OCI-LY1 (cell line): ENCODE measurements around the gene CEMIP2.

Experiments
- H2AFZ ChIP-seq: fragments of 200-600 bp; sonication (generic), shearing (Covaris generic); 2 replicates; pipeline ENCODE4 v1.6.0; 2014; ENCODE audit warnings: antibody characterized with exemption, mild to moderate bottlenecking, low read length
- H3F3A ChIP-seq: fragments of 200-600 bp; sonication (generic), shearing (Covaris generic); 2 replicates; pipeline ENCODE4 v1.6.0; 2014; ENCODE audit warnings: mild to moderate bottlenecking, antibody characterized with exemption, low read length, moderate library complexity; ENCODE audit not compliant: insufficient read depth
- H3K27ac ChIP-seq: fragments of 200-600 bp; sonication (generic); 2 replicates; pipeline ENCODE4 v1.5.1; 2014; ENCODE audit warnings: low read length, mixed run types, mild to moderate bottlenecking, low read depth; ENCODE audit not compliant: poor library complexity, severe bottlenecking
- H3K27me3 ChIP-seq: fragments of 200-600 bp; sonication (generic); 2 replicates; pipeline ENCODE4 v1.6.0; 2014; ENCODE audit warnings: antibody characterized with exemption, mild to moderate bottlenecking, low read length, moderate library complexity; ENCODE audit not compliant: insufficient read depth
- H3K36me3 ChIP-seq: fragments of 200-600 bp; sonication (generic); 2 replicates; pipeline ENCODE4 v1.6.1; 2014; ENCODE audit warnings: mild to moderate bottlenecking, antibody characterized with exemption, low read length, moderate library complexity, mixed read lengths; ENCODE audit not compliant: insufficient read depth
- H3K4me1 ChIP-seq: fragments of 200-600 bp; sonication (generic); 2 replicates; pipeline ENCODE4 v1.5.1; 2014; ENCODE audit warnings: mild to moderate bottlenecking, low read length, moderate library complexity; ENCODE audit not compliant: insufficient read depth, severe bottlenecking
- H3K4me2 ChIP-seq: fragments of 200-600 bp; sonication (generic), shearing (Covaris generic); 2 replicates; pipeline ENCODE4 v1.6.1; 2014; ENCODE audit warnings: low read length
- H3K4me3 ChIP-seq: fragments of 200-600 bp; sonication (generic); 2 replicates; pipeline ENCODE4 v1.5.1; 2014; ENCODE audit warnings: low read length, low read depth, mild to moderate bottlenecking, mixed read lengths; ENCODE audit not compliant: poor library complexity, severe bottlenecking
- H3K79me2 ChIP-seq: fragments of 200-600 bp; shearing (Covaris generic); 2 replicates; pipeline ENCODE4 v1.6.1; 2016; ENCODE audit warnings: mixed run types, low read length, mixed read lengths; ENCODE audit not compliant: insufficient read depth
- H3K9ac ChIP-seq: fragments of 200-600 bp; sonication (generic), shearing (Covaris generic); 2 replicates; pipeline ENCODE4 v1.6.1; 2014; ENCODE audit warnings: mild to moderate bottlenecking, low read length, mixed read lengths
- H3K9me2 ChIP-seq: fragments of 200-600 bp; sonication (generic), shearing (Covaris generic); 2 replicates; pipeline ENCODE4 v1.6.1; 2014; ENCODE audit warnings: low read depth, mild to moderate bottlenecking, low read length, mixed read lengths
- H3K9me3 ChIP-seq: fragments of 200-600 bp; shearing (Covaris generic); 2 replicates; pipeline ENCODE4 v1.6.1; 2014; ENCODE audit warnings: low read length, mixed read lengths
- H4K20me1 ChIP-seq: fragments of 200-600 bp; sonication (generic), shearing (Covaris generic); 2 replicates; pipeline ENCODE4 v1.6.0; 2016; ENCODE audit warnings: mild to moderate bottlenecking, low read length; ENCODE audit not compliant: insufficient read depth
- EZH2 ChIP-seq: fragments of 200-600 bp; sonication (generic), shearing (Covaris generic); IDR thresholded peaks from 2 replicates; pipeline ENCODE4 v1.8.0; 2017; ENCODE audit warnings: borderline replicate concordance, mixed run types, mild to moderate bottlenecking, antibody characterized with exemption, low read length, moderate library complexity, mixed read lengths
- TF ChIP-seq, protein P1 (sequence below): fragments of 200-600 bp; sonication (generic), shearing (Covaris generic); IDR thresholded peaks from 2 replicates; pipeline ENCODE4 v1.5.1; 2017; ENCODE audit warnings: mild to moderate bottlenecking, antibody characterized with exemption, low read length, moderate library complexity, mixed read lengths

Gene CEMIP2

GRCh38 chr9:71683598-71684235 lies 84.6 kb downstream of the CEMIP2 start:
- H3K36me3 ChIP-seq: no peaks in the 10 kb centered on the region
- H3K9me3 ChIP-seq: no peaks in the 10 kb centered on the region
- H3K9ac ChIP-seq: no peak overlapping the region
- H3K79me2 ChIP-seq: no peaks in the 10 kb centered on the region
- no peaks in the 10 kb centered on the region for H3F3A ChIP-seq
- no peaks in the 10 kb centered on the region for H3K4me1 ChIP-seq
- H3K4me3 ChIP-seq: no peak overlapping the region
- no peak overlapping the region for H3K27ac ChIP-seq
- no peak for TF ChIP-seq EZH2
- TF ChIP-seq, protein P1, sequence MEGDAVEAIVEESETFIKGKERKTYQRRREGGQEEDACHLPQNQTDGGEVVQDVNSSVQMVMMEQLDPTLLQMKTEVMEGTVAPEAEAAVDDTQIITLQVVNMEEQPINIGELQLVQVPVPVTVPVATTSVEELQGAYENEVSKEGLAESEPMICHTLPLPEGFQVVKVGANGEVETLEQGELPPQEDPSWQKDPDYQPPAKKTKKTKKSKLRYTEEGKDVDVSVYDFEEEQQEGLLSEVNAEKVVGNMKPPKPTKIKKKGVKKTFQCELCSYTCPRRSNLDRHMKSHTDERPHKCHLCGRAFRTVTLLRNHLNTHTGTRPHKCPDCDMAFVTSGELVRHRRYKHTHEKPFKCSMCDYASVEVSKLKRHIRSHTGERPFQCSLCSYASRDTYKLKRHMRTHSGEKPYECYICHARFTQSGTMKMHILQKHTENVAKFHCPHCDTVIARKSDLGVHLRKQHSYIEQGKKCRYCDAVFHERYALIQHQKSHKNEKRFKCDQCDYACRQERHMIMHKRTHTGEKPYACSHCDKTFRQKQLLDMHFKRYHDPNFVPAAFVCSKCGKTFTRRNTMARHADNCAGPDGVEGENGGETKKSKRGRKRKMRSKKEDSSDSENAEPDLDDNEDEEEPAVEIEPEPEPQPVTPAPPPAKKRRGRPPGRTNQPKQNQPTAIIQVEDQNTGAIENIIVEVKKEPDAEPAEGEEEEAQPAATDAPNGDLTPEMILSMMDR: no peak
- H3K9me2 ChIP-seq: no peaks in the 10 kb centered on the region
- H4K20me1 ChIP-seq: no peaks in the 10 kb centered on the region
- H3K27me3 ChIP-seq: no peaks in the 10 kb centered on the region
- H3K4me2 ChIP-seq: no peak overlapping the region
- H2AFZ ChIP-seq: no peak overlapping the region

GRCh38 chr9:71681708-71682272 lies 86.5 kb downstream of the CEMIP2 start:
- Histone ChIP-seq H4K20me1 (no peaks in the 10 kb centered on the region), H3K4me3 (no peak overlapping the region), H3F3A (no peaks in the 10 kb centered on the region), H3K27me3 (no peaks in the 10 kb centered on the region), H3K9me2 (no peaks in the 10 kb centered on the region), H3K4me1 (no peaks in the 10 kb centered on the region), H3K4me2 (no peak overlapping the region), H3K36me3 (no peaks in the 10 kb centered on the region), H3K9ac (no peak overlapping the region), H3K27ac (no peak overlapping the region), H3K9me3 (no peaks in the 10 kb centered on the region), H2AFZ (no peak overlapping the region), H3K79me2 (no peaks in the 10 kb centered on the region)
- TF ChIP-seq, protein P1: no peak
- TF ChIP-seq EZH2: no peak

GRCh38 chr9:71681104-71681707 lies 87.1 kb downstream of the CEMIP2 start:
- Histone ChIP-seq H3K9me3 (no peaks in the 10 kb centered on the region), H4K20me1 (no peaks in the 10 kb centered on the region), H3K4me2 (no peak overlapping the region), H3K4me1 (no peaks in the 10 kb centered on the region), H3K9ac (no peak overlapping the region), H3F3A (no peaks in the 10 kb centered on the region), H3K9me2 (no peaks in the 10 kb centered on the region), H3K79me2 (no peaks in the 10 kb centered on the region), H3K4me3 (no peak overlapping the region), H3K36me3 (no peaks in the 10 kb centered on the region), H3K27me3 (no peaks in the 10 kb centered on the region), H3K27ac (no peak overlapping the region), H2AFZ (no peak overlapping the region)
- TF ChIP-seq, protein P1: no peak
- TF ChIP-seq EZH2: no peak
